Lung (tissue), 12 donors: Measurements from ENCODE around the gene RAD51D. TPM values are rescaled to one million over a fixed set of nuclear protein-coding genes. Genes with fewer than 3 reads are reported as not detected.

Source experiments
- ATAC-seq: fragments of 200-7000 bp; cut with Tn5 transposase; one replicate; pipeline ENCODE4 v1.9.1; 2020; ENCODE audit warnings: moderate number of reproducible peaks; ENCODE audit not compliant: insufficient read depth, low FRiP score
- DNase-seq, 3 donors: peaks; one replicate each; pipeline ENCODE4 v3.0.0-alpha.2; 2013 to 2017
- H3K27ac ChIP-seq, 2 donors: one replicate each; pipeline ENCODE4 v1.5.1; 2013; ENCODE audit warnings: mild to moderate bottlenecking in 2 of 2, moderate library complexity in 2 of 2, control low read depth in 1 of 2, inconsistent platforms in 1 of 2, low read depth in 1 of 2, low read length in 1 of 2
- H3K27me3 ChIP-seq, 3 donors: one replicate each; pipeline ENCODE4 v1.5.1; 2013; ENCODE audit warnings: low read length in 2 of 3; ENCODE audit not compliant: control insufficient read depth in 3 of 3, insufficient read depth in 3 of 3
- H3K36me3 ChIP-seq, 4 donors: one replicate each; pipeline ENCODE4 v1.5.1; 2013; ENCODE audit warnings: low read length in 4 of 4, mild to moderate bottlenecking in 1 of 4, moderate library complexity in 1 of 4; ENCODE audit not compliant: control insufficient read depth in 4 of 4, insufficient read depth in 4 of 4
- H3K4me1 ChIP-seq, 5 donors: one replicate each; pipeline ENCODE4 v1.5.1; 2013; ENCODE audit warnings: low read length in 5 of 5, mild to moderate bottlenecking in 2 of 5, moderate library complexity in 1 of 5; ENCODE audit not compliant: control insufficient read depth in 5 of 5, insufficient read depth in 5 of 5
- H3K4me3 ChIP-seq: one replicate; pipeline ENCODE4 v1.5.1; 2013; ENCODE audit warnings: mild to moderate bottlenecking, control low read depth, moderate library complexity
- H3K9ac ChIP-seq, 2 donors: one replicate each; pipeline ENCODE4 v1.5.1; 2013; ENCODE audit warnings: low read length in 2 of 2, control low read depth in 1 of 2; ENCODE audit not compliant: insufficient read depth in 1 of 2
- H3K9me3 ChIP-seq, 4 donors: one replicate each; pipeline ENCODE4 v1.5.1; 2013; ENCODE audit warnings: low read length in 3 of 4, mild to moderate bottlenecking in 1 of 4, moderate library complexity in 1 of 4; ENCODE audit not compliant: control insufficient read depth in 4 of 4, insufficient read depth in 3 of 4
- WGBS, 2 donors: extraction: QIAGEN DNeasy Blood & Tissue Kit; methylation state at CpG; one replicate each; pipeline ENCODE4 v1.1.7; 2013; 5-methylcytosine and 5-hydroxymethylcytosine counted together
- polyA plus RNA-seq, 2 donors: library from polyadenylated mRNA; stranded (reverse); fragments of 200-250 nt; gene quantifications; one replicate each; pipeline ENCODE4 v1.2.1, GENCODE V29; 2013
- total RNA-seq, 2 donors: library from RNA; depleted of rRNA in 1 of 2; stranded (reverse); fragments of >200 nt in 1 of 2; gene quantifications; one replicate each; pipeline ENCODE4 v1.2.1, GENCODE V29; 2014 to 2021
- TF ChIP-seq, protein P1 (sequence below): IDR thresholded peaks from 2 replicates; pipeline ENCODE4 v1.5.1; 2012; ENCODE audit warnings: mild to moderate bottlenecking; ENCODE audit errors: control extremely low read depth, extremely low read depth
- donor health status: control.
- donor health status: control.
- donor health status: Bipolar disorder and iron deficiency.
- donor health status: healthy.
- donor health status: DM: yes; HTN: yes; CAD: no.

Gene RAD51D
- total and polyA plus RNA-seq, 4 donors: 5.0 to 17.4 (median 8.9) TPM

DNA sequence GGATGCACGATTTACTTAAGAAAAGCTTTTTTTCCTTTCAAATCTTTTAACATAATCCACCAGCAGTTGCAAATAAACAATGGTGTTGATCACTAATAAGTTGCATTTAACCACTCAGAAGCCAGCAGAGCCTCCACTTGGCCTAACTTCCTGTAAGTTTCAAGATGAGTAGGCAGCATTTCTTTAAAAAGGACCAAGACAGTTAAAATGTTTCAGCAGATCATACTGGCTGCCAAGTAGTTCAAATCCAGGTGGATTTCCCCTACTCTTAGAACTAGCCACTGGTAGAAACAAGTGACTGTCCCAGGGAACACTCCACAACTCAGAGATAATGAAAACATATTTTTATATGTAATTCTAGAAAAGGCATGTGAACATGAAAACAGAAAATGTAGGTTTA lies 39.1 kb downstream of the RAD51D start:
- H3K27ac ChIP-seq: no peak overlapping the region
- no peak for ATAC-seq
- H3K4me1 ChIP-seq: peaks cover 0 to 3% (median 0%) of the 10 kb centered on the region in 5 donors
- no peak for DNase-seq
- 57 to 78% methylated on average over 1 of the region's 1 CpG for WGBS, 2 donors
- H3K9ac ChIP-seq: no peak overlapping the region
- H3K27me3 ChIP-seq: no peaks in the 10 kb centered on the region
- peaks cover 0 to 1% (median 0%) of the 10 kb centered on the region in 4 donors for H3K36me3 ChIP-seq
- no peaks in the 10 kb centered on the region for H3K9me3 ChIP-seq
- TF ChIP-seq, protein P1, sequence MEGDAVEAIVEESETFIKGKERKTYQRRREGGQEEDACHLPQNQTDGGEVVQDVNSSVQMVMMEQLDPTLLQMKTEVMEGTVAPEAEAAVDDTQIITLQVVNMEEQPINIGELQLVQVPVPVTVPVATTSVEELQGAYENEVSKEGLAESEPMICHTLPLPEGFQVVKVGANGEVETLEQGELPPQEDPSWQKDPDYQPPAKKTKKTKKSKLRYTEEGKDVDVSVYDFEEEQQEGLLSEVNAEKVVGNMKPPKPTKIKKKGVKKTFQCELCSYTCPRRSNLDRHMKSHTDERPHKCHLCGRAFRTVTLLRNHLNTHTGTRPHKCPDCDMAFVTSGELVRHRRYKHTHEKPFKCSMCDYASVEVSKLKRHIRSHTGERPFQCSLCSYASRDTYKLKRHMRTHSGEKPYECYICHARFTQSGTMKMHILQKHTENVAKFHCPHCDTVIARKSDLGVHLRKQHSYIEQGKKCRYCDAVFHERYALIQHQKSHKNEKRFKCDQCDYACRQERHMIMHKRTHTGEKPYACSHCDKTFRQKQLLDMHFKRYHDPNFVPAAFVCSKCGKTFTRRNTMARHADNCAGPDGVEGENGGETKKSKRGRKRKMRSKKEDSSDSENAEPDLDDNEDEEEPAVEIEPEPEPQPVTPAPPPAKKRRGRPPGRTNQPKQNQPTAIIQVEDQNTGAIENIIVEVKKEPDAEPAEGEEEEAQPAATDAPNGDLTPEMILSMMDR: no peak
- H3K4me3 ChIP-seq: no peak overlapping the region

DNA sequence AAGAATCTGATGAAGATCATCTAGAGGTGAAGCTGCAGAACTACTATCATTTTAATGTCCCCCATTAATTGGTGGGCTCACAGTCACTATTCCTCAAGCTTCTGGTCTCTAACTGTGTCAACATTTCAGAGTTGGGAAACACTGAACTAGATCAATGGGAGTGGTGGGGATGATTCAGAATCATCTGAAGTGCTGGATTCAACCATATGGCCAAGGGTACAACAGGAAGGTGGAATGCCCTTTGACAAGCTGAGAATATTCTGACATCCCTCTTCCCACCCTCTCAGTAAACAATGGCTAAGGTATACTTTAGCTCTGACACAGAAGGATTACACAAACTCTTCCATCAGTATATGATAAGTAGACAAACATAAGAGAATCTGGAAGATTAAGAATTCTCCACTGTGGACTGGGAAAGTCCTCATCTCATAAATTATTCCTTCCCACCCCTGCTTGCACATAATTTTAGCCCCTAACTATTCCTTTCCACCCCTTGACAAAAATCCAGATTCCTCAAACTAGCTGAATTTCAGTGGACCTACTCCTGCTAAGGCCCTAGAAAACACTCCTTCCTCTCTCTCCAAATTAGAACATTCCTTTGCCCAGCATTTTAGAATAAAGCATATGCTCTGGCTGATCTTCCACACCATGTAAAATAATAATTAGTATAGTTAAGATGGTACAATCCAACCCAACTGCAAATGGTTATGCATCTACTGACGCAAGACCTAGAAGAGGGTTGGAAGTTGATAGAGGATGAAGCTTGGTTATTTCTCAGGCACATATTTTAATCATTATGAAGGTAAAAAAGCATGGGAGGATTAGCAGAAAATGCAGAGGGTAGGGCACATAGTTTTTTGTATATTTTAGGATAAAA lies 39.9 kb downstream of the RAD51D start:
- Histone ChIP-seq H3K9me3 (no peaks in the 10 kb centered on the region), H3K9ac (no peak overlapping the region), H3K4me3 (no peak overlapping the region), H3K4me1 (peaks cover 0 to 7% (median 3%) of the 10 kb centered on the region in 5 donors), H3K27ac (no peak overlapping the region), H3K36me3 (peaks cover 0 to 1% (median 0%) of the 10 kb centered on the region in 4 donors), H3K27me3 (no peaks in the 10 kb centered on the region)
- DNase-seq (no peak), ATAC-seq (no peak)
- TF ChIP-seq, protein P1: no peak
- WGBS, 2 donors: 93 to 99% methylated on average over 1 of the region's 1 CpG

DNA sequence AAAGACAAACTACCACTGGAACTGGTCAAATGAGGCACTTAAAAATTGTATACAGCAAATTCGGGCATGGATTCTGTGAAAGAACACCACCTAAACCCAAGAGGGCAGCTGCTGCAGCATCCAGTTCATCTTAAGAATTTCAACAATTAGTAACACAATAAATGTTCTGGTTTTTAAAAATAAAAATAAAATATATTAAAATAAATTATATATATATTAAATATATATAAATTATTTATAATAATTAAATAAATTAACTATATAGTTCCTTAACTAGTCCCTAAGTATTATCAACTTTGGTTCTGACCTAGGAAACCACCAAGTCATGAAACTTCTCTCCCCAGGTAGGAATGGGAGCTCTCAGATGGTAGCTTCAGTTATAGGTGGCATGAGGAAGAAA lies 42.8 kb downstream of the RAD51D start:
- H3K36me3 ChIP-seq: no peaks in the 10 kb centered on the region
- no peak overlapping the region for H3K27ac ChIP-seq
- H3K4me1 ChIP-seq: peaks cover 0 to 11% (median 0%) of the 10 kb centered on the region in 5 donors
- H3K4me3 ChIP-seq: no peak overlapping the region
- H3K9ac ChIP-seq: no peak overlapping the region
- 86 to 91% methylated on average over 1 of the region's 1 CpG for WGBS, 2 donors
- ATAC-seq: no peak
- H3K9me3 ChIP-seq: no peaks in the 10 kb centered on the region
- no peaks in the 10 kb centered on the region for H3K27me3 ChIP-seq
- TF ChIP-seq, protein P1: no peak
- no peak for DNase-seq
